NCI-H748 treated with DMSO at 0.1 percent for 48 hours (cell line): ENCODE data around the gene ZNF414.

Source experiments
- DNase-seq: peaks from one replicate; lab custom pipeline; 2025; lab: John Stamatoyannopoulos, UW

ZNF414 gene

DNA sequence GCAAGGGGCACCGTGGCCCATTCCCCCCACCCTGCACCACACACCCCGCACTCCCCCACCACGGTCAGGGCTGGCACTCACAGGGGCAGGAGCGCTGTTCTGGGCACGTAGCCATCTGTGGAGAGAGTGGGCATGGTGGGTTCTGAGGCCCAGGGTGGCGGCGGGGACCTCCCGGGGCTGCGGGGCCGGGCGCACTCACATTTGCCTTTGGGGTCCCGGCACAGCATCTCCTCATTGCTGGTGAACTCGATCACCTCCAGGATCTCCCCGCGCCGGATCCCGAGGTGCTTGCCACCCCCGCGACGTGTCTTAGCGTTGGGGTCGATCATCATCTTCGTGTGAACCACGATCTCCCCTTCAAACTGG lies 23.6 kb downstream of the ZNF414 start:
- DNase-seq, result no peak

DNA sequence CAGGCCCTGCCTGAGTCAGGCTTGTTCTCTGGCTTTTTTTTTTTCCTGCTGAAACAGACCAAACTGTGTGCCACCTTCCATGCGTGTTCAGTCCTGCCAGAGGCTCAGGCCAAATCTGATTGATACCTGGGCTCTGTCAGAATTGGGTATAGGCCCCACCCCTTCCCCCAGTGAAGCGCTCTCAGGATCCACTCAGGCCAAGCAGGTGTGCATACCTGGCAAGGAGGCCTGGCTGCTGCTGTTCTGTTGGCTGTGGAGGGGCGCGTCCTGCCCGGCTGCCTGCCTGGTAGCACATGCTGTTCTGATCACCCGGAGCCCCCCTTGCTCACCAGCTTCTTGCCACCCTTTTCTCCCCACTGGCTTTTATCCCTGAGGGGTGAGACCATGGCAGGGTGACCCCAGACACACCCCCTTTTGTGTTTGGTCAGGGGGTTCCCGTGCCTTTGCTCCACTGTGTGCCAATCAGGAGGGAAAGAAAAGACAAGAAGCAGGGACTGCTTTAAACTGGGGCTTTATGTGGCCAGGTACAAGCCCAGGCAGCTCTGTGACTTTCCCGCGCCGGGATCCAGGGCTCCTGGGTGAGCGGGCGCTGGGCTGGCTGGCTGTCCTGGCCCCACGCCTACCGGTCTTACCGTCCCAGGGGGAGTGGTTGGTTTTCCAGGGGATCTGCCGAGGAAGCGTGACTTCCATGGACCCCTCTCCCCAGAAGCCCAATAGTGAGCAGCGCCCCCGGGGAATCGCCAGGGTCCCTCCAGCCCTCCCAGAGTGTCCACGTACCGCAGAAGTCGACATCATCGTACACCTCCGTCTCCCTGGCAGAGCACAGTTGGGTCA lies 24.2 kb downstream of the ZNF414 start:
- DNase-seq, result no peak

DNA sequence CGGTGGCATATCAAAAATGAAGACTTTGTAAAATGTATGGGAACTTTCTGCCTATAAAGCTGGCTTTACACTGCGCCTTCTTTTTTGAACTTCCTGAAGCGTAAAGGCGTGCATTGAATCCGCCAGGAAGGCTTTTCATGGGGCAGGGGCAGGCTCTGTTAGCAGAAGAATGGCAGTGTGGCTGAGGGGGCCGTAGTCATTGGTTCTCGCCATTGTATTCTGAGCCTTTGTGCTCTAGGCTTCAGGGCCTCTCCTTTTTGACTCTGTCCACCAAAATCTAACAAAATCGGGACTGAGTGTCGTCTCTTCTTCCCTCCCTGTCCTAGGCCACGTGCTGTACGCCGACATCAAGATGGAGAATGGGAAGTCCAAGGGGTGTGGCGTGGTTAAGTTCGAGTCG lies 25.6 kb downstream of the ZNF414 start:
- no peak for DNase-seq

DNA sequence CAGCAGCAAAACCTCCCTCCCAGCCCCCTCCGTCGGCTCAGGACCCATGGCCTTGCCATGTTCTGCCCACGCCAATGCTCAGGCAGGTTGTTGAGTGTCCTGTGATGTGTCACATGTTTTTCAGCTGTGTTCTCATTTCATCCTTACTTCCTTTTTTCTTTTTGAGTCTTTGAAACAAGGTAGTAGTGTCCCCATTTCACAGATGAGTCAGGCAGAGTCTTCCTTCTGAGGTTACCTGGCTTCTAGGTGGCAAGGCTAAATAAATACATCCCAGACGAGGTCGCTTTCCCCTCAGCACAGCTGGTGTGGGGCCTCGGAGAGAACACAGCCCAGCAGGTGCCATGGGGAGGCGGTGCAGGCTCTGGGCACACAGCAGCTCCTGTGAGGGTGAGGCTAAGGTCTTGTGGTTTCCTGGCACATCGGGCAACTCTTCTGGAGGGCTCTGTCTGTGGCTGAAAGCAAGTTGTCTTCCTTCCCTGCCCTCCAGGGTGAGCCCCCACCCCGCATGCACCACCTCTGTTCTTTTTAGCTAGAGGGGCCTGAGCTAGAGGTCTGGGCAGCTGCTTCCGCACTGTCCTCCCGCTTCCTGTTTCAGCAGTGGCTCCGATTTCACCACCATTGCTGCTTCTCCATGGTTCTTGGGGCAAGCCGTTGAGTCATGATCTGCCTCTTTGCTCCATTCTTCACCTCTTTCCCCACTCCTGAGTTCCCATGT lies 26.7 kb downstream of the ZNF414 start:
- no peak for DNase-seq

DNA sequence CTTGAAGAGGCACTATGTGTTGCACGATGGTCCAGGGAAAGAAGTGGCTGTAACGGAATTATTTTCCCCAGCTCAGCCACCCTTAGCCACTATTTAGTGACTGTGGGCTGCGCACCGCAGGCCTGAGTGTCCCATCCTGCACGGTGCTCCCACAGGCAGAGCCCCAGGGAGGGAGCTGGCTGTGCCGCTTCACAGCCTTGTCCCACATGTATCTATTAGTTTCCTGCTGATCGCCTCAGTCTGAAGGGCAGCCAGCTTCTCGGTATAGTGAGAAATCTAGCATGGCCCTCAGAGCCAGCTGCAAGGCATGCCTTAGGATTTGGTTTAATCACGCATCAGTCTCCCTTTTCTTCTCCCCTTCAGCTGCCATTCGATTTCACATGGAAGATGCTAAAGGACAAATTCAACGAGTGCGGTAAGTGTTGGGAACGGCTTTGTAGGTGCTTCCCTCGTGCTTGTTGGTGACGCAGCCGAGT lies 27.3 kb downstream of the ZNF414 start:
- DNase-seq, result no peak

DNA sequence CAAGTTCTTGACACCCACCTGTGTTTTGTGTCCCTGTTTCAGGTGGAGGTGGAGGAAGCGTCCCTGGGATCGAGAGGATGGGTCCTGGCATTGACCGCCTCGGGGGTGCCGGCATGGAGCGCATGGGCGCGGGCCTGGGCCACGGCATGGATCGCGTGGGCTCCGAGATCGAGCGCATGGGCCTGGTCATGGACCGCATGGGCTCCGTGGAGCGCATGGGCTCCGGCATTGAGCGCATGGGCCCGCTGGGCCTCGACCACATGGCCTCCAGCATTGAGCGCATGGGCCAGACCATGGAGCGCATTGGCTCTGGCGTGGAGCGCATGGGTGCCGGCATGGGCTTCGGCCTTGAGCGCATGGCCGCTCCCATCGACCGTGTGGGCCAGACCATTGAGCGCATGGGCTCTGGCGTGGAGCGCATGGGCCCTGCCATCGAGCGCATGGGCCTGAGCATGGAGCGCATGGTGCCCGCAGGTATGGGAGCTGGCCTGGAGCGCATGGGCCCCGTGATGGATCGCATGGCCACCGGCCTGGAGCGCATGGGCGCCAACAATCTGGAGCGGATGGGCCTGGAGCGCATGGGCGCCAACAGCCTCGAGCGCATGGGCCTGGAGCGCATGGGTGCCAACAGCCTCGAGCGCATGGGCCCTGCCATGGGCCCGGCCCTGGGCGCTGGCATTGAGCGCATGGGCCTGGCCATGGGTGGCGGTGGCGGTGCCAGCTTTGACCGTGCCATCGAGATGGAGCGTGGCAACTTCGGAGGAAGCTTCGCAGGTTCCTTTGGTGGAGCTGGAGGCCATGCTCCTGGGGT lies 28.2 kb downstream of the ZNF414 start:
- DNase-seq, result no peak

DNA sequence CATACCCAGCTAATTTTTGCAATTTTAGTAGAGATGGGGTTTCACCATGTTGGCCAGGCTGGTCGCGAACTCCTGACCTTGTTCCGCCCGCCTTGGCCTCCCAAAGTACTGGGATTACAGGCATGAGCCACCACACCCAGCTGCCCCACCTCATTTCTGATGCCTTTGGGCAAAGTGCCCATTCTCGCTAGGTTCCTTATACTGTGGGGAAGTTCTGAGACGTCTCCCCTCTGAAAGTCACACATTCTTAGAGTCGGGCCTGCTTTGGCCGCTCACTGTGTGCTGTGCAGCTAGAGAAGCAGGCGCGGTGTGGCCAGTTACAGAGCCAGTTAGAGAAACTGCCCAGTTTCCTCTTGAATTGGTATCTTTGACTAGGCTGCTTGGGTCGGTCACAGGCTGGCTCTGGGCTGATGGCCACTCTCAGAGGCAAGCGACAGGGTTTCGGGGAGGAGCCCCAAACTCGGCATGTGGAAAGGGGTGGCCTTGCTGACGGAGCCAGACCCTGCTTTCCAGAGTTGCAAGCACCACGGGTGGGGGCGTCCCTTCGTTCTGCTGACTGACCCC lies 29.6 kb downstream of the ZNF414 start:
- no peak for DNase-seq

DNA sequence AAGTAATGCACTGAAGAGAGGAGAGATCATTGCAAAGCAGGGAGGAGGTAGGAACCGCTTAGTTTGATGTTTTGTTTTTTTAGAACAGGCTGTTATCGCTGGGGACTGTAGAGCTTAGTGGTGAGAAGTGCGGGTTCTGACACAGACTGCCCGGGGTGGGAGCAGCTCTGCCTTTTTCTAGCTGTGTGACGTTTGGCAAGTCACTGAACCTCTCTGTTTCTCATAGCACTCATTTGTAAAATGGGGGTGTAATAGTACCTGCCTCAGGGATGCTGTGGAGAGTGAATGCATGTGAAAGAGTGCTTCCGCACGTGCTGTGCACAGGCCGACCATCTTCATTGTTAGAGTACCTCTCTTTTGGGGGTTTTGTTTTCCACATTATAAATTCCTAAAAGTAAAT lies 30.8 kb downstream of the ZNF414 start:
- DNase-seq, result no peak

DNA sequence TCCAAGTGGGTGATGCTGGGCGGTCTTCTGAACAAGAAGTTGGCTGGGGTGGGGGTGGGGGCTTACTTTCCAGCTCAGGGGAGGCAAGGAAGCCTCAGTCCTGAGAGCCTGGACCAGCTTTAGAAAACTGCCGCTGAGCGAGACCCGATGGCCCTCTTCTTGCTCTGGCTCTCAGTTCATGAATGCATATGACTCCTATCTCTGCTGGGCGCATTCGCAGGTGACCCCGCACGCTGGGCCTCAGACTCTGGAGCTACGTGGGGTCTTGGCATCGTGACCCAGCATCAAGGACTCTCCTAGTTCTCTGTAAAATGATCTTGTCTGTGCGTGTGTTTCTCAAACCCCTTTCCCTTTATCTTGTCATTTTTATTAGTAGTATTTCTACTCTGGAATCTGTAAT lies 31.3 kb downstream of the ZNF414 start:
- no peak for DNase-seq

DNA sequence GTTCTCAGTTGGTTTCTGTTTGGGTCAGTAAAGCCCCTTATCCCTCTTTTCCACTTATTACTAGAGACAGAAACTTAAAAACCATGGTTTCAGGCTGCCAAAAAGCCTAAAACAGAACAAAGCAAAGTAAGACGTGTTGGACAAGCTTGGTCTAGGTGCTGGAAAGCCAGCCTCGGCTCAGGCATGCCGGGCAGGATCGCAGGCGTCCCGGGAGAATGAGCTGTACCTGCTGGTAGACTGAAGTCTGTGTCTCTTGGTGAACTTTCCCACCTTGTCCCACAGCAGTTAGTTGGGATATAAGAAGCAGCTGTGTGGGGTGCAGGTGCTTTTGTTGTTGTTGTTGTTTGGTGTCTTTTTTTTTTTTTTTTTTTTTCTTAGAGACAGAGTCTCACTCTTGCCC lies 32.4 kb downstream of the ZNF414 start:
- no peak for DNase-seq

DNA sequence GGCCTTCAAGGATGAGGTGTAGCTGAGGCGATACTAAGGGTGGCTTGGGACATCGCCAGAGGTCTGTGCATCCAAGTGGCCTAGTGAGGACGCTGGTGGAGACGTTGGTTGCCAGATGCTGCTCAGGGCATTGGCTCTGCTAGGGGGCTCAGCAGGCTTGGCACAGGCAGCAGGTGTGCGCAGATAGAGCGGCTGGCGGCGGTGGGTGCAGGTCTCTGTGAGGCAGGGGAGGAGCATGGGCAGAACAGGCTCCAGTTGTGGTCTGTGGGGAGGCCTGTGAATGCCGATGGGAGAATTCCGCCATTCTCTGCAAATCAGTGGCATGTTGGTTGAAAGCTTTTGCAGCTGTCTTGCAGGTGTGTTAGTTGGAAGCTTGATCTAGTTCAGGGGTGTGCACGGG lies 32.8 kb downstream of the ZNF414 start:
- DNase-seq, result no peak

DNA sequence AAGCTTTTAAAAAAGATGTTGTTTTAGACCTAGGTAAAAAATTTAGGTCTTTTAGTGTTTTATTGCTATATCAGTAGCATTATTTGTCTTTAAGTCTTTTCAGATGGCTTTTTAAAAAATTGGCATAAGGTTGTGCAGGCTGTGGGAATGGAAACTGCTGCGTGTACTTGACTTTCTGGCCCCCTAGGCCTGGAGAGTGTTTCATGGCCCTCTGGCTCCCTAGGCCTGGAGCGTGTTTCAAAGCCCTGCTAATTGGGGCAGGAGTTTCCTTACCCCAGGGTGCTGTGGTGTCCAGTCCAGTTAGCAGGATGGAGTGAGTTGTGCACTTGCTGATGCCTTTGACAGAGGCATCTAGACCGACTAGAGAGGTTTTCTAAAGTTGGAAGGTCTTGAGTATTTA lies 35.4 kb downstream of the ZNF414 start:
- DNase-seq, result no peak

DNA sequence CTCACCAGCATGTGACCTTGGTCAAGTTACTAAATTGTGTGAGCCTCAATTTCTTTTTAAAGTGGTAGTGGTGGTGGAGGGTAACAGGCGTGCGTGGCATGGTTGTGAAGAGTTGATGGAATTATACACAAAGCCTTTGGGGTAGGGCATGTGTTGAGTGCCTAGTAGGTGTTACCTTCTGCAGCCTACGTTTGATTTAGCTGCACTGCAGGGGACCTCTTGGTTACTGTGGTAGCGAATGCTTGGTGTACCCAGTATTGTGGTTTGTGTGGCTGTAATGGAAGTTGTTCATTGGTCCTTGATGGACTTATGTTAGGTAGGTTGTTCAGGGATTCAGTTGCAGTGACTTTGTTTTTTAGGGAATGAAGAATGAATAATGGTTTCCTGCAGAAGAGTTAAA lies 36.1 kb downstream of the ZNF414 start:
- no peak for DNase-seq

DNA sequence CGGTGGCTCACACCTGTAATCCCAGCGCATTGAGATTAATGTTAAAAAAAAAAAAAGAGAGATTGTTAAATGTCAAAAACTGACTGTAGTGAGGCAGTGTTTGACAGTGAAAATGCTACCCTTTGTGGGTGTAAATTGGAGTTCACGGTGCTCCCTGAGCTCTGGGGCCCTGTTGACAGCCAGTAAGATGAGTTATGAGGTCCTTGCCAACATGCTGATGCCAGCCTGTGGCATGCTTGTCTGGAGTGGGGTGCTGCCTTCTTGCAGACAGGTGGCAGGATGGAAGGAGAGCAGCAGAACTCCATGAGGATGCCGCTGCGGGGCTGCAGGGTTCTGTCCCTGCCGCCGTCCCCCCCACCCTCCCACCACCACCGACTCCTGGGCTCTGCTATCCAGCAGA lies 37.4 kb downstream of the ZNF414 start:
- no peak for DNase-seq

DNA sequence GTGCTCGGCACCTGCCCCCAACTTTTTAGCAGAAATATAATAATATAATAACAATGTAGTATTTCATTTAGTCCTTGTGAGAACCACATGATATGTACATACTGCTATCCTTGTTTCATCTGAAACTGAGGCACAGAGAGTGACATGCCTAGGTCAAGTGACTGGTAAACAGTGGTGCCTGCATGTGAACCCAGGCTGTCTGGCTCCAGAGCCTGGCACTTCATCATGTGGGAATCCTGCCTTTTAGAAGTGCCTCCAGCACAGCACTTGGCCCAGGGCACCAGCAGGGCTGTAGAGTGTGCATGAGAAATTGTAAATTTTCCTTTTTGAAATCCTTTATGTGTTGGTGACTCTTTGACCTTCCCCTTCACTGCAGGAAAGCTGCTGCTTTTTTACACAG lies 39.0 kb downstream of the ZNF414 start:
- no peak for DNase-seq

DNA sequence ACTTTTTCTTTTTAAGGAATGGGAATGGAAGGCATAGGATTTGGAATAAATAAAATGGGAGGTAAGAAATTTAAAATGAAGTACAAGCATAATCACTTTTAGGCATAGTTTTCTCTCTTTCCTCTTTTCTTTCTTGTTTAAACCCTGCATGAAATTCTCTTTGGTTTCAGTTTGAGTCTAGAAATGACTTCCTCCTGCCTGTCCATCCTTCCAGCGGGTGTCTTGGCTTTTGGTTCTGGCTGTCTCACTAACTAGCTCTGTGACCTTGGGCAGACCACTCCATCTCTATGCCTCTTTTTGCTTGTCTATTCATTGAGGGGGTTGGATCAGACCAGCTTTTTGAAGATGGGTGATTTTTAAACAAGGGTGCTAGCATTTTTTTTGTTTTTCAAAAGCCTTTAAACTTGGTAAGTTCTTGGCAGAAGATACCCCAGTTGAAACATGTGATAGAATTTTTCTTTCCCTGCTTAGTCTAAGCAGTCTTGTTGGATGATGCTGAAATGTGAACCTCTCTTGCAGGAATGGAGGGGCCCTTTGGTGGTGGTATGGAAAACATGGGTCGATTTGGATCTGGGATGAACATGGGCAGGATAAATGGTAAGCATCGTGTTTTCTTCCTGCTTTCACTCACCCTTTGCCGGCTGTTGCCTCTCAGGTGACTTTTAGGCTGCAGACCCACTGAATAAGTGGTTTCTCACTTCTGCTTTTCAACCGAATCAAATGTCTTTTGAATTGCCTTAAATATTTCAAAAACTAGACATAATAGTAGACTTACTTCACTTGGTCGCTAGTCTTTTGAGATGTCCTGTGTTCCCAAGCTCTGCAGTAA lies 40.1 kb downstream of the ZNF414 start:
- no peak for DNase-seq

DNA sequence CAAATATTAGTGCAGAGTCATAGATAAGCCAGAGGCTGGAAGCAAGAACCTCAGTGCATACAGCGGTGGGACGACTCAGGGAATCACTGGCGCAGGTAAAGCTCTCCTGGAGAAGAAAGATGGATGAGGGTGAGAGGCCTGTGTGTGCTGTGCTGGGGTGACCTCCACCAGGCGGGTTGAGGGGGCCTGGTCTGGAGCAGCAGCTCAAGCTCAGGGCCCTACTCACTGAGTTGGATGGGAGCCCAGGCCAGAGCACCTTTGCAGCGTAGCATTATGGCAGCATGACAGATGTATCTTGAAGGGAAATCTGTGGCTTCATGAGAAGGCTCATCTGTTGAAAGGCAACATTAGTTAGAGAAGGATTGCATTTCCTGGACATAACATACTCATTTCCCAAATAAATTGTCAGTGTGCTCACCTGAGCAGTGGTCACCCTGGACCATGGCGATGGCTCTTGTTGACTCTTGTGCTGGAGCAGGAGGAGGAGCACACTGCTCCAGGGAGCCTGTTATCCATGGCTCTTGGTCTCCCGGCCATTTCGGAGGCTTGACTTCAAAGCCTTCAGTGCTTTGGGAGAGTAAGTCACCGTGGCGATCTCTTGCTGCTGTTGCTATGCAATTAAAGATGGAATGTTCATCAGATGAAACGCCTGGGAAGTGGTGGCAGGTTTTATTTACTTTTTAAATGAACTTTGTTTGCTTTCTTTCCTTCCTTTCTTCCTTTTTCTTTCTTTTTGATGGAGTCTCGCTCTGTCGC lies 44.2 kb downstream of the ZNF414 start:
- no peak for DNase-seq

DNA sequence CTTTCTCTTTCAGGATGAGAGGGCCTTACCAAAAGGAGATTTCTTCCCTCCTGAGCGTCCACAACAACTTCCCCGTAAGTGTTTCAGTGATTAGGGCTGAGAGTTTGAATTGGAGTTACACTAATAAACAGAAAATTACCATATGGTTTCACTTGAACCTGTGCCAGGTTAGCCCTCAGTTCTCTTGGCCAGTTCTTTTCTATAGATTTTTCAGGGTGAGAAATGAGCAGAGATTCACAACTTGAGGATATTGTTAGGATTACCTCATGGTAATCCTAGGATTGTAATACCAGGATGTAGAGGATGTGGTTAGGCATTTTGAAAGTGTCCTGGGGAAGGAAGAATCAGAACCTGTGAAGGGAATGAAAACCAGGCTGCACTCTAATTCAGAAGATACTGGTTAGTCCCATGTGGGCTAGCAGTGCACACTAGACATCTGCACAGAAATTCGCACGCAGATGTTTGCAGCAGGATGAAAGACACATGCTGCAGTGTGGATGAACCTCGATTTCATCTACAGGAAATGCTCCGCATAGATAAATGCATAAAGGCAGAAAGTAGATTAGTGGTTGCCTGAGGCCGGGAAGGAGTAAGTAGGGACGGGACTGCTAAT lies 45.1 kb downstream of the ZNF414 start:
- DNase-seq, result no peak

DNA sequence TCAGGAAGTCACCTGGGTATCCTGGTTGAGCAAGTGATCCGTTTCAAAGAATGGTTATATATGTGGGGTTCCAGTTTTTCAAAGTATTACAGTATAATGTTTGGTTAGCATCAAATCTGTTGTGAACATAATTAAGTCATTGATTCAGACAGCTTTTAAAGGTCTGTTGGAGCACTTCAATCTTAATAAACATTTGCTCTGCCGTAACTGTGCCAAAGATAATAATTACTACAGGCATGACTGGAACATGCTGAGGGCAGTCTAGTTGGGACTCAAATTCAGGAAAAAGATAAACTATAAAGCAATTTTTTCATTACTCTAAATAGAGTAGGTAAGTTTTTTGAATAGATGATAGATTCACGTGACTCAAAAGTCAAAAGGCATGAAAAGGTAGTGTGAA lies 45.8 kb downstream of the ZNF414 start:
- DNase-seq, result no peak

DNA sequence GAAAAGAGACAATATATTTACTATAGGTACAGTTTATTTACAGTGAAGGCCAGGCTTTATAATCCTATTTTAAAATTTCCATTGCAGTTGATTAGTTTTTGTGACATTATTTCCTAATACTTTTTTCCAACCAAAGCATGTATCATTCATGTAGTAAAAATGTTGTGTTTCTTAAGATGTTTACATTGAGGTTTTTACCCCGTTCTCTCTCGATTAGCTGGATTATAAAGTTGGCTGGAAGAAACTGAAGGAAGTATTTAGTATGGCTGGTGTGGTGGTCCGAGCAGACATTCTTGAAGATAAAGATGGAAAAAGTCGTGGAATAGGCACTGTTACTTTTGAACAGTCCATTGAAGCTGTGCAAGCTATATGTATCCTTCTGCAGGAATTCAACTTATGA lies 47.9 kb downstream of the ZNF414 start:
- no peak for DNase-seq
